K562 (cell line): ENCODE measurements around the gene KHNYN. TPM values are rescaled to one million over a fixed set of nuclear protein-coding genes. Genes with fewer than 3 reads are reported as not detected.

Source experiments
- ATF7 ChIP-seq: fragments of 450-650 bp; IDR thresholded peaks from 2 replicates; pipeline ENCODE4 v1.7.1; 2014; ENCODE audit warnings: mild to moderate bottlenecking, moderate library complexity
- GABPB1 ChIP-seq: sonication (generic); formaldehyde crosslinking; IDR thresholded peaks from 2 replicates; pipeline ENCODE4 v1.8.0; 2022; ENCODE audit warnings: mild to moderate bottlenecking, missing genetic modification reagents
- ZNF766 ChIP-seq: fragments of 200-800 bp; sonication (Bioruptor generic); conservative IDR thresholded peaks from 2 replicates; pipeline ENCODE4 v1.6.1; 2016; ENCODE audit warnings: missing genetic modification characterization, missing compliant biosample characterization
- polyA plus RNA-seq, 8 experiments: library from polyadenylated mRNA; depleted of rRNA in 4 of 8; stranded (reverse) in 5 of 8; unstranded in 3 of 8; fragments of >200 nt; fragmentation: Nextera tagmentation in 2 of 8; fragmentation: Illumina TruSeq in 1 of 8; extraction: Ambion mirVana in 2 of 8; extraction: Trizol in 1 of 8; gene quantifications; 2 replicates each; pipeline versions ENCODE4 v1.2.1 to v1.2.3, GENCODE V29; 2011 to 2014; ENCODE audit warnings: inconsistent platforms in 1 of 8, missing spikeins in 1 of 8
- total RNA-seq, 7 experiments: library from RNA; depleted of rRNA in 6 of 7; stranded (reverse); fragments of >200 nt in 6 of 7; fragmentation: Illumina TruSeq in 2 of 7; extraction: Trizol in 2 of 7; gene quantifications; 2 replicates each; pipeline versions ENCODE4 v1.2.1 to v1.2.3, GENCODE V29; 2011 to 2021; ENCODE audit warnings: low replicate concordance in 1 of 7
- TF ChIP-seq, protein P1 (sequence below): fragments of 450-650 bp; IDR thresholded peaks from 2 replicates; pipeline ENCODE4 v1.6.1; 2018; ENCODE audit not compliant: partially characterized antibody
- TF ChIP-seq, protein P2 (sequence below): fragments of 200-400 bp; formaldehyde crosslinking; IDR thresholded peaks from 2 replicates; pipeline ENCODE4 v1.6.1; 2017; ENCODE audit warnings: mild to moderate bottlenecking, low read depth, low read length, moderate library complexity
- TF ChIP-seq, protein P3 (sequence below): fragments of 450-650 bp; IDR thresholded peaks from 2 replicates; pipeline ENCODE4 v1.6.1; 2016; ENCODE audit warnings: low read depth
- TF ChIP-seq, protein P4 (sequence below): fragments of 450-650 bp; formaldehyde crosslinking; IDR thresholded peaks from 2 replicates; pipeline ENCODE4 v1.4.0; 2020; ENCODE audit warnings: mild to moderate bottlenecking, moderate library complexity
- TF ChIP-seq, protein P5 (sequence below): sonication (generic); formaldehyde crosslinking; IDR thresholded peaks from 2 replicates; pipeline ENCODE4 v1.8.0; 2023; ENCODE audit warnings: mild to moderate bottlenecking, missing genetic modification reagents

Gene KHNYN
- total and polyA plus RNA-seq, 9 of the 15 experiments (the other 6 are each of a cell fraction or from before 2014, with no cell fraction given) = 0.76 to 26.0 (median 14.1) TPM

DNA sequence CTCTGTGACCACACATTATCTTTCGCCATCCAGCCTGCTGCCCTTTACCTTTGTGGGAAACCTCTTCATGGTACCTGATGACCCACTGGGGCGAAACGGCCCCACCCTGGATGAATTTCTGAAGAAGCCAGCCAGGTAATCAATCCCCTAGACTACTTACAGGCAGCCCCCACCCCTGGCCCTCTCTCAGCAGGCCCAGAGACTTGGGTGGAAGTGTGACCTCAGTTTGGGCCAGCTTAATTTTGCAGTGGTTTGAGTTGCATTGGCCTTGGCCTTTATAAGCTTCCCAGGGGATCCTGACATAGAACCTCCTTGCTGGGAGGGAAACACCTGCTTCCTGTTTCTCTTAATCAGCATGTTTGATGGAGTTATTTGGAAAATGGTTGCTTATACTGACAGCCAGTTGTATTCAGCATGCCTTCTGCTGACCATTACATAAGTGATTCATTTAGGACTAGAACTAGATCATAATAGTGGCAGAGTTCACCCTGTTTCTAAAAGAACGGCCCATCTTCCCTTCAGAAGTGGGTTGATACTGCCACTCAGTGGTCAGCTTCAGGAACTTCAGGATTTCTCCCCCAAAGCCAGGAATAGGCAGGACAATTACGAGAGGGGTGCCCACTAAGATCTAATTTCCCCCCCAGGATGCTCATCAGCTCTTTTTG is 6.7 kb downstream of the KHNYN start (continued):
- TF ChIP-seq, protein P1, sequence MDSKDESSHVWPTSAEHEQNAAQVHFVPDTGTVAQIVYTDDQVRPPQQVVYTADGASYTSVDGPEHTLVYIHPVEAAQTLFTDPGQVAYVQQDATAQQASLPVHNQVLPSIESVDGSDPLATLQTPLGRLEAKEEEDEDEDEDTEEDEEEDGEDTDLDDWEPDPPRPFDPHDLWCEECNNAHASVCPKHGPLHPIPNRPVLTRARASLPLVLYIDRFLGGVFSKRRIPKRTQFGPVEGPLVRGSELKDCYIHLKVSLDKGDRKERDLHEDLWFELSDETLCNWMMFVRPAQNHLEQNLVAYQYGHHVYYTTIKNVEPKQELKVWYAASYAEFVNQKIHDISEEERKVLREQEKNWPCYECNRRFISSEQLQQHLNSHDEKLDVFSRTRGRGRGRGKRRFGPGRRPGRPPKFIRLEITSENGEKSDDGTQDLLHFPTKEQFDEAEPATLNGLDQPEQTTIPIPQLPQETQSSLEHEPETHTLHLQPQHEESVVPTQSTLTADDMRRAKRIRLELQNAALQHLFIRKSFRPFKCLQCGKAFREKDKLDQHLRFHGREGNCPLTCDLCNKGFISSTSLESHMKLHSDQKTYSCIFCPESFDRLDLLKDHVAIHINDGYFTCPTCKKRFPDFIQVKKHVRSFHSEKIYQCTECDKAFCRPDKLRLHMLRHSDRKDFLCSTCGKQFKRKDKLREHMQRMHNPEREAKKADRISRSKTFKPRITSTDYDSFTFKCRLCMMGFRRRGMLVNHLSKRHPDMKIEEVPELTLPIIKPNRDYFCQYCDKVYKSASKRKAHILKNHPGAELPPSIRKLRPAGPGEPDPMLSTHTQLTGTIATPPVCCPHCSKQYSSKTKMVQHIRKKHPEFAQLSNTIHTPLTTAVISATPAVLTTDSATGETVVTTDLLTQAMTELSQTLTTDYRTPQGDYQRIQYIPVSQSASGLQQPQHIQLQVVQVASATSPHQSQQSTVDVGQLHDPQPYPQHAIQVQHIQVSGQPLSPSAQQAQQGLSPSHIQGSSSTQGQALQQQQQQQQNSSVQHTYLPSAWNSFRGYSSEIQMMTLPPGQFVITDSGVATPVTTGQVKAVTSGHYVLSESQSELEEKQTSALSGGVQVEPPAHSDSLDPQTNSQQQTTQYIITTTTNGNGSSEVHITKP = peak; percentile 17
- no peak for TF ChIP-seq ATF7
- TF ChIP-seq, protein P2, sequence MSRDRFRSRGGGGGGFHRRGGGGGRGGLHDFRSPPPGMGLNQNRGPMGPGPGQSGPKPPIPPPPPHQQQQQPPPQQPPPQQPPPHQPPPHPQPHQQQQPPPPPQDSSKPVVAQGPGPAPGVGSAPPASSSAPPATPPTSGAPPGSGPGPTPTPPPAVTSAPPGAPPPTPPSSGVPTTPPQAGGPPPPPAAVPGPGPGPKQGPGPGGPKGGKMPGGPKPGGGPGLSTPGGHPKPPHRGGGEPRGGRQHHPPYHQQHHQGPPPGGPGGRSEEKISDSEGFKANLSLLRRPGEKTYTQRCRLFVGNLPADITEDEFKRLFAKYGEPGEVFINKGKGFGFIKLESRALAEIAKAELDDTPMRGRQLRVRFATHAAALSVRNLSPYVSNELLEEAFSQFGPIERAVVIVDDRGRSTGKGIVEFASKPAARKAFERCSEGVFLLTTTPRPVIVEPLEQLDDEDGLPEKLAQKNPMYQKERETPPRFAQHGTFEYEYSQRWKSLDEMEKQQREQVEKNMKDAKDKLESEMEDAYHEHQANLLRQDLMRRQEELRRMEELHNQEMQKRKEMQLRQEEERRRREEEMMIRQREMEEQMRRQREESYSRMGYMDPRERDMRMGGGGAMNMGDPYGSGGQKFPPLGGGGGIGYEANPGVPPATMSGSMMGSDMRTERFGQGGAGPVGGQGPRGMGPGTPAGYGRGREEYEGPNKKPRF = no peak
- 0 out of 2 replicates have a peak, but pooled peaks have one; percentile 16 for TF ChIP-seq GABPB1 (CRISPR knock-in tag)
- TF ChIP-seq, protein P3, sequence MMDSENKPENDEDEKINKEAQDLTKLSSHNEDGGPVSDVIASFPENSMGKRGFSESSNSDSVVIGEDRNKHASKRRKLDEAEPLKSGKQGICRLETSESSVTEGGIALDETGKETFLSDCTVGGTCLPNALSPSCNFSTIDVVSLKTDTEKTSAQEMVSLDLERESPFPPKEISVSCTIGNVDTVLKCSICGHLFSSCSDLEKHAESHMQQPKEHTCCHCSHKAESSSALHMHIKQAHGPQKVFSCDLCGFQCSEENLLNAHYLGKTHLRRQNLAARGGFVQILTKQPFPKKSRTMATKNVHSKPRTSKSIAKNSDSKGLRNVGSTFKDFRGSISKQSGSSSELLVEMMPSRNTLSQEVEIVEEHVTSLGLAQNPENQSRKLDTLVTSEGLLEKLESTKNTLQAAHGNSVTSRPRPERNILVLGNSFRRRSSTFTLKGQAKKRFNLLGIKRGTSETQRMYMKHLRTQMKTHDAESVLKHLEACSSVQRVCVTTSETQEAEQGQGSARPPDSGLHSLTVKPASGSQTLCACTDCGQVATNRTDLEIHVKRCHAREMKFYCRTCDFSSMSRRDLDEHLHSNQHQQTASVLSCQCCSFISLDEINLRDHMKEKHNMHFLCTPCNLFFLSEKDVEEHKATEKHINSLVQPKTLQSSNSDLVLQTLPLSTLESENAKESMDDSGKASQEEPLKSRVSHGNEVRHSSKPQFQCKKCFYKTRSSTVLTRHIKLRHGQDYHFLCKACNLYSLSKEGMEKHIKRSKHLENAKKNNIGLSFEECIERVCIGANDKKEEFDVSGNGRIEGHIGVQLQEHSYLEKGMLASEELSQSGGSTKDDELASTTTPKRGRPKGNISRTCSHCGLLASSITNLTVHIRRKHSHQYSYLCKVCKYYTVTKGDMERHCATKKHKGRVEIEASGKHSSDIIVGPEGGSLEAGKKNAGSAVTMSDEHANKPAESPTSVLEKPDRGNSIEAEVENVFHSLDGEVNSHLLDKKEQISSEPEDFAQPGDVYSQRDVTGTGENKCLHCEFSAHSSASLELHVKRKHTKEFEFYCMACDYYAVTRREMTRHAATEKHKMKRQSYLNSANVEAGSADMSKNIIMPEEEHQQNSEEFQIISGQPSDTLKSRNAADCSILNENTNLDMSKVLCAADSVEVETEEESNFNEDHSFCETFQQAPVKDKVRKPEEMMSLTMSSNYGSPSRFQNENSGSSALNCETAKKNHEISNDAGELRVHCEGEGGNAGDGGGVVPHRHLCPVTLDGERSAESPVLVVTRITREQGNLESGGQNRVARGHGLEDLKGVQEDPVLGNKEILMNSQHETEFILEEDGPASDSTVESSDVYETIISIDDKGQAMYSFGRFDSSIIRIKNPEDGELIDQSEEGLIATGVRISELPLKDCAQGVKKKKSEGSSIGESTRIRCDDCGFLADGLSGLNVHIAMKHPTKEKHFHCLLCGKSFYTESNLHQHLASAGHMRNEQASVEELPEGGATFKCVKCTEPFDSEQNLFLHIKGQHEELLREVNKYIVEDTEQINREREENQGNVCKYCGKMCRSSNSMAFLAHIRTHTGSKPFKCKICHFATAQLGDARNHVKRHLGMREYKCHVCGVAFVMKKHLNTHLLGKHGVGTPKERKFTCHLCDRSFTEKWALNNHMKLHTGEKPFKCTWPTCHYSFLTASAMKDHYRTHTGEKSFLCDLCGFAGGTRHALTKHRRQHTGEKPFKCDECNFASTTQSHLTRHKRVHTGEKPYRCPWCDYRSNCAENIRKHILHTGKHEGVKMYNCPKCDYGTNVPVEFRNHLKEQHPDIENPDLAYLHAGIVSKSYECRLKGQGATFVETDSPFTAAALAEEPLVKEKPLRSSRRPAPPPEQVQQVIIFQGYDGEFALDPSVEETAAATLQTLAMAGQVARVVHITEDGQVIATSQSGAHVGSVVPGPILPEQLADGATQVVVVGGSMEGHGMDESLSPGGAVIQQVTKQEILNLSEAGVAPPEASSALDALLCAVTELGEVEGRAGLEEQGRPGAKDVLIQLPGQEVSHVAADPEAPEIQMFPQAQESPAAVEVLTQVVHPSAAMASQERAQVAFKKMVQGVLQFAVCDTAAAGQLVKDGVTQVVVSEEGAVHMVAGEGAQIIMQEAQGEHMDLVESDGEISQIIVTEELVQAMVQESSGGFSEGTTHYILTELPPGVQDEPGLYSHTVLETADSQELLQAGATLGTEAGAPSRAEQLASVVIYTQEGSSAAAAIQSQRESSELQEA = no peak
- TF ChIP-seq, protein P4, sequence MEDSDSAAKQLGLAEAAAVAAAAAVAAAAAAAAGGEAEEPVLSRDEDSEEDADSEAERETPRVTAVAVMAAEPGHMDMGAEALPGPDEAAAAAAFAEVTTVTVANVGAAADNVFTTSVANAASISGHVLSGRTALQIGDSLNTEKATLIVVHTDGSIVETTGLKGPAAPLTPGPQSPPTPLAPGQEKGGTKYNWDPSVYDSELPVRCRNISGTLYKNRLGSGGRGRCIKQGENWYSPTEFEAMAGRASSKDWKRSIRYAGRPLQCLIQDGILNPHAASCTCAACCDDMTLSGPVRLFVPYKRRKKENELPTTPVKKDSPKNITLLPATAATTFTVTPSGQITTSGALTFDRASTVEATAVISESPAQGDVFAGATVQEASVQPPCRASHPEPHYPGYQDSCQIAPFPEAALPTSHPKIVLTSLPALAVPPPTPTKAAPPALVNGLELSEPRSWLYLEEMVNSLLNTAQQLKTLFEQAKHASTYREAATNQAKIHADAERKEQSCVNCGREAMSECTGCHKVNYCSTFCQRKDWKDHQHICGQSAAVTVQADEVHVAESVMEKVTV (CRISPR knock-in tag) = peak; percentile 37; the same call in 1 of the 2 replicates
- no peak for TF ChIP-seq ZNF766 (CRISPR knock-in tag)
- TF ChIP-seq, protein P5, sequence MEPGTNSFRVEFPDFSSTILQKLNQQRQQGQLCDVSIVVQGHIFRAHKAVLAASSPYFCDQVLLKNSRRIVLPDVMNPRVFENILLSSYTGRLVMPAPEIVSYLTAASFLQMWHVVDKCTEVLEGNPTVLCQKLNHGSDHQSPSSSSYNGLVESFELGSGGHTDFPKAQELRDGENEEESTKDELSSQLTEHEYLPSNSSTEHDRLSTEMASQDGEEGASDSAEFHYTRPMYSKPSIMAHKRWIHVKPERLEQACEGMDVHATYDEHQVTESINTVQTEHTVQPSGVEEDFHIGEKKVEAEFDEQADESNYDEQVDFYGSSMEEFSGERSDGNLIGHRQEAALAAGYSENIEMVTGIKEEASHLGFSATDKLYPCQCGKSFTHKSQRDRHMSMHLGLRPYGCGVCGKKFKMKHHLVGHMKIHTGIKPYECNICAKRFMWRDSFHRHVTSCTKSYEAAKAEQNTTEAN (CRISPR knock-in tag) = no peak
